Gastrocnemius medialis (tissue), 4 donors: ENCODE measurements around the gene DGKG.

Experiments used
- CTCF ChIP-seq, 5 experiments: fragments of 450-650 bp in 3 of 5; fragments of 200-600 bp in 2 of 5; sonication (generic) in 2 of 5; IDR thresholded peaks in 4 of 5; conservative IDR thresholded peaks in 1 of 5; 1 replicate in 4 of 5; 2 replicates in 1 of 5; pipeline ENCODE4 v1.5.1; 2016 to 2019; ENCODE audit warnings: antibody characterized with exemption in 5 of 5, mild to moderate bottlenecking in 3 of 5, moderate library complexity in 3 of 5
- POLR2A ChIP-seq, 2 donors: fragments of 450-650 bp; IDR thresholded peaks; one replicate each; pipeline ENCODE4 v1.6.1; 2017; ENCODE audit warnings: antibody characterized with exemption in 2 of 2, mild to moderate bottlenecking in 2 of 2, moderate library complexity in 2 of 2

GRCh38 chr3:186149319-186149960, 212.6 kb downstream of the DGKG start:
- TF ChIP-seq CTCF (IDR thresholded peaks at IDR 0.05 in 4 of 5, conservative IDR thresholded peaks at IDR 0.05 in 1 of 5), result no peak
- TF ChIP-seq POLR2A (IDR thresholded peaks at IDR 0.05), result no peak
